DND-41 (cell line): ENCODE measurements around the gene ABHD15.

Experiments
- CTCF ChIP-seq: IDR thresholded peaks from 2 replicates; pipeline ENCODE4 v1.5.1; 2012; ENCODE audit warnings: borderline replicate concordance, low read length, moderate library complexity, mild to moderate bottlenecking; ENCODE audit not compliant: poor library complexity, severe bottlenecking; ENCODE audit errors: extremely low read depth
- EZH2 ChIP-seq: IDR thresholded peaks from 3 replicates; pipeline ENCODE4 v1.6.1; 2012; ENCODE audit warnings: borderline replicate concordance, low read depth, mild to moderate bottlenecking, moderate library complexity, low read length, inconsistent platforms; ENCODE audit not compliant: severe bottlenecking

GRCh38 chr17:29595107-29595942, 28.5 kb upstream of the ABHD15 start:
- TF ChIP-seq CTCF (no peak), EZH2 (no peak)
